ENCODE data around the gene LRPPRC.
A peak's percentile ranks its signal among the peaks of the same experiment; 100 is the strongest.

LRPPRC gene

GRCh38 chr2:43854671-43855070 lies 141.1 kb downstream of the LRPPRC start:
- no peak for DNase-seq (ENCODE audit: low read depth)

- DNase-seq (ENCODE audit: low read depth), result no peak
These were observed 142.4 kb downstream of the LRPPRC start for GRCh38 chr2:43853141-43854081.

DNA sequence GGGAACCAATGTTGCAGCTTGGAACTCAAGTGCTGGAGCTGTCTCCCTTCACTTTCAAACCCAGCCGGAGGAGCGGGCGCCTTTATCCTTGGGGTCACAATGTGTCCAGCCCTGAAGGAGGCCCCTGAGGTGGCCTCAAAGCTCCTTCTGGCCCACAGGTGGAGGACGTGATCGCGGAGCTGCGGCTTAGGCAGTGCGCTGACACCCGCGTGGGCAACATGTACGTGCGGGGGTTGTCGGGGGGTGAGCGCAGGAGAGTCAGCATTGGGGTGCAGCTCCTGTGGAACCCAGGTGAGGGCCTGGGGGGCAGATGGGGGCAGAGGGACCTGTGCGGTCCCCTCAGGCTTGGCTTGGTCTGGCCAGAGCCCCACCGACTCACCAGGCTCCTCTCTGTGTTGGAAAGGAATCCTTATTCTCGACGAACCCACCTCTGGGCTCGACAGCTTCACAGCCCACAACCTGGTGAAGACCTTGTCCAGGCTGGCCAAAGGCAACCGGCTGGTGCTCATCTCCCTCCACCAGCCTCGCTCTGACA lies 143.5 kb downstream of the LRPPRC start:
- no peak for DNase-seq (ENCODE audit: low read depth)

GRCh38 chr2:43851011-43851980 lies 144.5 kb downstream of the LRPPRC start:
- DNase-seq (ENCODE audit: low read depth), result no peak

DNA sequence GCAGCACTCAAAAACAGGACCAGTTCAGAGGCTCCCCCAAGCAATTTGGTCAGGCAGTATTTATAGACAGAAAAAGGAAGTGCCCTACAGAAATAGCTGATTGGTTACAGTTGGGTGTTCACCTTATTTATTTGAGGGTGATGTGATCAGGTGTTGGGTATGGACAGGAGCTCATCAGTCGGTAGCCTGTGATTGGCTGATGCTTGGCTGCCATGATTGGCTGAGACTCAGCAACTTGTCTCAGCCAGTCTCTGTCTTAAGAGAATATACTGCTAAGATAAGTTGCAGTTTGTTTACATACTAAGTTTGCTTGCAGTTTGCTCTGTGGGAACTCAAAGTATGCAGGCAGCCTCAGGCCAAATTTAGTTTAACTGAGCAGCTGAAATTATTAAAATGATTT lies 147.6 kb downstream of the LRPPRC start:
- peak; percentile 2 for DNase-seq (ENCODE audit: low read depth)

DNA sequence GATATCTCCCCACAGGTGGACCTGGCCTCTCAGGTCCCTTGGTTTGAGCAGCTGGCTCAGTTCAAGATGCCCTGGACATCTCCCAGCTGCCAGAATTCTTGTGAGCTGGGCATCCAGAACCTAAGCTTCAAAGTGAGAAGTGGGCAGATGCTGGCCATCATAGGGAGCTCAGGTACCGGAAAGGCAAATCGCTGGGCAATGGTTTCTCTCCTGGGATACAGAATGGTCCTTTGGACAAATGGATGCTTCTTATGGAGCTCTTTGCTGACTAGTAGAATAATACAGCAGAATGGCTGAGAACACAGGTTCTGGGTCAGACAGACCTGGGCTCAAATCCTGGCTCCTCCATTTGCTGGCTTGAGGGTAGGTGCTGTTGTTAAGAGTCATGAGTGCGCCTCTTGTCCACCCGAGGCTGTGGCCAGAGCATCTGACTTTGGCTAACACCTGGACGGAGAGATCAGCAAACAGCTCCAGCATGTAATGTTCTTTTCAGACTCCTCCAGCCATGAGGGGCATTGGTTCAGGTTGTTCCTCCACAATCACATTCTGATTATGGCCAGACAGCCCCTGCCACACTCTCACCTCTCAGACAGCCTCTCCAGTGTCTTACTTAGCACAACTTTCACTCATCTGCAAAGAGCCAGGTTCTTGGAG lies 149.5 kb downstream of the LRPPRC start:
- DNase-seq (ENCODE audit: low read depth), result no peak

DNA sequence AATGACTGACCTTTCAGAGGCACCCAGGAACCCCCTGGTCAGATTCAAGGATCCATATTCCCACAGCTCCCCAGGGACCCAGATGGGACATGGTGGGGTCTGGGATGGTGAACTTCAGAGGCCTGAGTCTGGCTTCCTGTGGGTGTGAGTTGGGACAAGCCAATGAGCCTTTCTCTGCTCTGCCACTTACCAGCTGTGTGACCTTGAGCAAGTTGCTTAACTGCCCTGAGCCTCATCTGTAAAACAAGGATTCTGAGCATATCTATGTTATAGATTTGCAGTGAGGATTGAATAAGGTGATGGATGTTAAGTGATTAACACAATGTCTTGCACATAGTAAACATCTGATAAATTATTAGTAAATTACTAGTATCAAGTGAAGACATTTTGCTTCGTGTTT lies 150.6 kb downstream of the LRPPRC start:
- DNase-seq (ENCODE audit: low read depth), result no peak

DNA sequence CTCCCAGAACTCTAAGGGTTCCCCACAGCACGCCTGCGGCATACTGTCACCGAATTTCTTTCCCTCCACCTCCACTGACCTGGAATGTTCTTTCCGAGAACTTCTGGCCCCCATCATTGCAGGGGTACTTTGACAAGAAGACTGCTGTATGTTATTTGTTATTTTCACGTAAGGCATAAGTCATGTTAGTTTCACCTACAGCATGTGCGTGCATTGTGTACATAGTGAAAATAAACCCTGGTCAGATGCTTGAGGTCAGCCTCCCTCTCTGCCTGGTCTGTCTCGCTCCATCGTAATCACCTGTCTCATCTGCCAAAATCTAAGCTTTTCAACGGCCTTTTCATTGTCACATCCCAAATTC lies 152.9 kb downstream of the LRPPRC start:
- no peak for DNase-seq (ENCODE audit: low read depth)

GRCh38 chr2:43841949-43842865 lies 153.6 kb downstream of the LRPPRC start:
- DNase-seq (ENCODE audit: low read depth), result no peak

- DNase-seq (ENCODE audit: low read depth), result no peak
These were observed 154.8 kb downstream of the LRPPRC start for GRCh38 chr2:43840965-43841364.

DNA sequence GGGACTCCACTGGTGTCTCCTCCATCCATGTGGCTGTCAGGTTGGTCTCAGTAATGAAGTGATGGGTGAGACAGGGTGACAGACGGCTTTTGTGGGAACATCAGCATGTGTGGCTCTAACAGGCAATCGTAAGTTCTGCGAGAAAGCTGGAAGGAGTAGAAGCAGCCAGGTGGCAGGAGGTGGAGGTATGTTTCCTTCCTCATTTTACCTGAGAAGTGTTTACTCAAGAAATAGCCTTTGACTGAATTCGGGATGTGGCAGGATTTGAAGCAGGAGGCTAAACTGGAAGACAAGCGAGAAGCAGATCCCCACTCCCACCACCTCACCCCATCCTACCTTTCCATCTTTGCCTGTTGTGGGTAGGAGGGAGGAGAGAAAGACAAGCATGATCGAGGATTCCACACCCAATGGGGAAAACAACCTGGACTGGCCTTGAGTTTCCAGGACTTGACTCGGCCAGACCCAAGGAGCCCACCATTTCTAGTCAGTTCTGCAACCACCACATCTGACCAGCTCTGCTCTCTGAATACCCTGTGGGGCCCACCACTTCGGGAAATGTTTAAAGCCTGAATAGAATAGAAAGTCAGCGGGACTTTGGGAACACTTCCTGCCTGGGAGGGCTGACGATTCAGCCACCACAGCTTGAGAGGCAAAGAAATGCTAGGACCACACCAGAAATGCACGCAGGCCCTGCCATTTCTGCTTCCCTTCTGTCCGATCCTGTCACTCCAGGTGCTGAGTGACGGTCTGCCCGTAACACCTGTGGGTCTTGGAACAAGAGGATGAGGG lies 155.8 kb downstream of the LRPPRC start:
- DNase-seq (ENCODE audit: low read depth), result no peak

DNA sequence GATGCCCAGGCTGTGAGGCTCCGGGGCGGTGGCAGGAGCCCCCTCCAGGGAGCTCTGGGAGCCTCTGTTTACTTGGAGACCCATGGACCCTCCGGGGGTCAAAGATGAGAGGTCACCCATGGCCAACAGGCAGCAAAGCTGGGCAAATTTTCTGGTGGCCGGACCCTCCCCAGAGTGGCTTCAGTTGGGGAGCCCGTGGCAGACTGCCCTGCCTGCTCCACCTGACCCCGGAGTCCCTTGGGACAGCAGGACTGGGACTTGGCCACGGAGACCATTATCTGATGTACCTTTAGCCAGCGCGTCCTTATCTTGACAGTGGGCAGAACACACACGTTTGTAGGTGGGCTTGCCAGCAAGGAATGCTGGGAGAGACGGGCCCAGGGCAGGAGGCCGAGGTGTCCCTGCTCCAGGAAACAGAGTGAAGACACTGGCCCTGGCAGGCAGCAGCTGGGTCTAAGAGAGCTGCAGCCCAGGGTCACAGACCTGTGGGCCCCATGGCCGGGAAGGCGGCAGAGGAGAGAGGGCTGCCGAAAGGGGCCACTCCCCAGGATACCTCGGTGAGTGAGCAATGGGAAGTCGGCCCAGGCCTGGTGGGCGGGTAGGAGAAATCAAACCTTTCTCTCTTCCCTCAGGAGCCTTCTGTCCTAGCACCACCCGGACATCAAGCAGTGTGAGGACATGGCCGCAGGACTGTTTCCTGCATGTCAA lies 157.1 kb downstream of the LRPPRC start, which contains the start of the genes ABCG5 and ABCG8:
Gene ABCG5 (minus strand): TSS at position 280 of the 708 bp plus-strand sequence. CDS start 160 bp downstream, at position 120.
Gene ABCG8 (plus strand): TSS at position 412 of the 708 bp plus-strand sequence. CDS start 83 bp downstream, at position 495.
- no peak for DNase-seq (ENCODE audit: low read depth)

GRCh38 chr2:43837831-43838559 lies 157.8 kb downstream of the LRPPRC start:
- no peak for DNase-seq (ENCODE audit: low read depth)

DNA sequence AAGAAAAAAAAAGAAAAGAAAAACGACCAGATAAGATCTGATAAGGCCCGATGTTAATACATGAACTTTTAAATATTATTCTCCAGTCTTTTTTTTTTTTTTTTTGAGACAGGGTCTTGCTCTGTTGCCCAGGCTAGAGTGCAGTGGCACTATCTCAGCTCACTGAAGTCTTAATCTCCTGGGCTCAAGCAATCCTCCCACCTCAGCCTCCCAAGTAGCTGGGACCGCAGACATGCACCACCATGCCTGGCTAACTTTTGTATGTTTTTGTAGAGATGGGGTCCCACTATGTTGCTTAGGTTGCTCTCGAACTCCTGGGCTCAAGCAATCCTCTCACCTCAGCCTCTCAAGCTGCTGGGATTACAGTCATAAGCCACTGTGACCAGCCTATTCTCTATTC lies 158.8 kb downstream of the LRPPRC start:
- no peak for DNase-seq (ENCODE audit: low read depth)

Measured in GM04503 (cell line).